HEK293 (cell line): Measurements from ENCODE around the gene CFAP299.

ENCODE experiments used
- CTCF ChIP-seq: fragments of 450-650 bp; formaldehyde crosslinking; IDR thresholded peaks from 2 replicates; pipeline ENCODE4 v1.5.1; 2016; ENCODE audit warnings: missing biosample characterization, missing genetic modification characterization
- EGR2 ChIP-seq: fragments of 450-650 bp; formaldehyde crosslinking; IDR thresholded peaks from 2 replicates; pipeline ENCODE4 v1.5.1; 2016; ENCODE audit warnings: low read depth, missing biosample characterization, missing genetic modification characterization
- HOXA7 ChIP-seq: sonication (generic); formaldehyde crosslinking; IDR thresholded peaks from 2 replicates; pipeline ENCODE4 v1.8.1; 2022; ENCODE audit warnings: missing genetic modification reagents, borderline replicate concordance
- INSM2 ChIP-seq: fragments of 450-650 bp; formaldehyde crosslinking; IDR thresholded peaks from 2 replicates; pipeline ENCODE4 v1.5.1; 2016; ENCODE audit warnings: missing biosample characterization, missing genetic modification characterization
- PBX3 ChIP-seq: sonication (generic); formaldehyde crosslinking; IDR thresholded peaks from 2 replicates; pipeline ENCODE4 v1.8.1; 2022; ENCODE audit warnings: mild to moderate bottlenecking, moderate library complexity, missing genetic modification reagents
- REST ChIP-seq: fragments of 450-650 bp; formaldehyde crosslinking; IDR thresholded peaks from 2 replicates; pipeline ENCODE4 v1.5.1; 2016; ENCODE audit warnings: missing biosample characterization, missing genetic modification characterization
- ZEB2 ChIP-seq: fragments of 450-650 bp; formaldehyde crosslinking; IDR thresholded peaks from 2 replicates; pipeline ENCODE4 v1.5.1; 2016; ENCODE audit warnings: missing biosample characterization, missing genetic modification characterization
- ZNF155 ChIP-seq: fragments of 450-650 bp; formaldehyde crosslinking; IDR thresholded peaks from 2 replicates; pipeline ENCODE4 v1.5.1; 2016; ENCODE audit warnings: missing biosample characterization, missing genetic modification characterization
- ZNF174 ChIP-seq: fragments of 450-650 bp; formaldehyde crosslinking; IDR thresholded peaks from 2 replicates; pipeline ENCODE4 v1.5.0; 2017; ENCODE audit warnings: missing biosample characterization, mild to moderate bottlenecking, missing genetic modification characterization
- ZNF24 ChIP-seq: fragments of 450-650 bp; formaldehyde crosslinking; IDR thresholded peaks from 2 replicates; pipeline ENCODE4 v1.5.1; 2016; ENCODE audit warnings: missing biosample characterization, missing genetic modification characterization
- ZNF311 ChIP-seq: fragments of 450-650 bp; formaldehyde crosslinking; IDR thresholded peaks from 2 replicates; pipeline ENCODE4 v1.5.1; 2017; ENCODE audit warnings: missing biosample characterization, missing genetic modification characterization, borderline replicate concordance
- ZNF449 ChIP-seq: fragments of 450-650 bp; formaldehyde crosslinking; IDR thresholded peaks from 2 replicates; pipeline ENCODE4 v1.5.1; 2017; ENCODE audit warnings: missing biosample characterization, mild to moderate bottlenecking, missing genetic modification characterization, moderate library complexity
- ZNF580 ChIP-seq: fragments of 450-650 bp; formaldehyde crosslinking; IDR thresholded peaks from 2 replicates; pipeline ENCODE4 v1.5.1; 2016; ENCODE audit warnings: missing biosample characterization, missing genetic modification characterization
- ZNF660 ChIP-seq: fragments of 450-650 bp; IDR thresholded peaks from 2 replicates; pipeline ENCODE4 v1.5.1; 2018; ENCODE audit warnings: missing biosample characterization, mild to moderate bottlenecking, missing genetic modification characterization

- TF ChIP-seq CTCF (tag by site-specific recombination), result no peak
- TF ChIP-seq HOXA7 (CRISPR knock-in tag), result no peak
- no peak for TF ChIP-seq REST (tag by site-specific recombination)
- no peak for TF ChIP-seq ZNF174 (tag by site-specific recombination)
- no peak for TF ChIP-seq EGR2 (tag by site-specific recombination)
- no peak for TF ChIP-seq ZNF449 (tag by site-specific recombination)
- TF ChIP-seq ZEB2 (tag by site-specific recombination), result no peak
- TF ChIP-seq ZNF155 (tag by site-specific recombination), result no peak
- TF ChIP-seq ZNF311 (tag by site-specific recombination), result no peak
- no peak for TF ChIP-seq INSM2
- no peak for TF ChIP-seq ZNF24
- no peak for TF ChIP-seq ZNF580 (tag by site-specific recombination)
- no peak for TF ChIP-seq PBX3 (CRISPR knock-in tag)
- no peak for TF ChIP-seq ZNF660 (tag by site-specific recombination)
These were observed 591.9 kb downstream of the CFAP299 start for GRCh38 chr4:80927420-80927819.
